Peyer's patch (tissue), 4 donors: ENCODE data around the gene OR51B6. TPM values are rescaled to one million over a fixed set of nuclear protein-coding genes. Genes with fewer than 3 reads are reported as not detected.
A peak's percentile ranks its signal among the peaks of the same experiment; 100 is the strongest.

Source experiments
- DNase-seq, 3 donors: peaks; one replicate each; pipeline ENCODE4 v3.0.0-alpha.2; 2017 to 2019
- H3K27ac ChIP-seq, 4 donors: fragments of 200-600 bp; sonication (generic); one replicate each; pipeline ENCODE4 v1.5.1; 2016 to 2019
- H3K27me3 ChIP-seq, 2 donors: fragments of 200-600 bp; sonication (generic); one replicate each; pipeline ENCODE4 v1.5.1; 2019
- H3K36me3 ChIP-seq, 3 donors: fragments of 200-600 bp; sonication (generic); one replicate each; pipeline ENCODE4 v1.5.1; 2016 to 2019
- H3K4me1 ChIP-seq, 4 donors: fragments of 200-600 bp; sonication (generic); one replicate each; pipeline ENCODE4 v1.5.1; 2016 to 2019
- H3K4me3 ChIP-seq, 4 donors: fragments of 200-600 bp; sonication (generic); 1 replicate in 3 of 4; 2 replicates in 1 of 4; pipeline ENCODE4 v1.5.1; 2016 to 2019; ENCODE audit warnings: mild to moderate bottlenecking in 1 of 4
- H3K9me3 ChIP-seq, 4 donors: fragments of 200-600 bp; sonication (generic); one replicate each; pipeline ENCODE4 v1.5.1; 2016 to 2019; ENCODE audit warnings: mild to moderate bottlenecking in 1 of 4
- POLR2A ChIP-seq, 2 donors: fragments of 450-650 bp; IDR thresholded peaks; one replicate each; pipeline ENCODE4 v1.5.1; 2017; ENCODE audit warnings: antibody characterized with exemption in 2 of 2, mild to moderate bottlenecking in 2 of 2, moderate library complexity in 2 of 2
- total RNA-seq, 4 donors: library from RNA; depleted of rRNA; stranded (reverse); fragments of >200 nt; gene quantifications; one replicate each; pipeline ENCODE4 v1.1.0, GENCODE V29; 2016
- TF ChIP-seq, protein P1 (sequence below), 6 experiments: fragments of 450-650 bp in 4 of 6; fragments of 200-600 bp in 2 of 6; sonication (generic) in 1 of 6; IDR thresholded peaks; one replicate each; pipeline ENCODE4 v1.5.1; 2017 to 2019; ENCODE audit warnings: antibody characterized with exemption in 6 of 6, mild to moderate bottlenecking in 3 of 6, moderate library complexity in 1 of 6

OR51B6 gene
- total RNA-seq, 4 donors from 2014 or later = not detected

GRCh38 chr11:5368502-5369043, 17.3 kb downstream of the OR51B6 start:
- Histone ChIP-seq H3K4me3 (no peak overlapping the region), H3K9me3 (no peaks in the 10 kb centered on the region), H3K4me1 (no peaks in the 10 kb centered on the region), H3K27ac (no peak overlapping the region), H3K27me3 (no peaks in the 10 kb centered on the region), H3K36me3 (no peaks in the 10 kb centered on the region)
- TF ChIP-seq, protein P1, sequence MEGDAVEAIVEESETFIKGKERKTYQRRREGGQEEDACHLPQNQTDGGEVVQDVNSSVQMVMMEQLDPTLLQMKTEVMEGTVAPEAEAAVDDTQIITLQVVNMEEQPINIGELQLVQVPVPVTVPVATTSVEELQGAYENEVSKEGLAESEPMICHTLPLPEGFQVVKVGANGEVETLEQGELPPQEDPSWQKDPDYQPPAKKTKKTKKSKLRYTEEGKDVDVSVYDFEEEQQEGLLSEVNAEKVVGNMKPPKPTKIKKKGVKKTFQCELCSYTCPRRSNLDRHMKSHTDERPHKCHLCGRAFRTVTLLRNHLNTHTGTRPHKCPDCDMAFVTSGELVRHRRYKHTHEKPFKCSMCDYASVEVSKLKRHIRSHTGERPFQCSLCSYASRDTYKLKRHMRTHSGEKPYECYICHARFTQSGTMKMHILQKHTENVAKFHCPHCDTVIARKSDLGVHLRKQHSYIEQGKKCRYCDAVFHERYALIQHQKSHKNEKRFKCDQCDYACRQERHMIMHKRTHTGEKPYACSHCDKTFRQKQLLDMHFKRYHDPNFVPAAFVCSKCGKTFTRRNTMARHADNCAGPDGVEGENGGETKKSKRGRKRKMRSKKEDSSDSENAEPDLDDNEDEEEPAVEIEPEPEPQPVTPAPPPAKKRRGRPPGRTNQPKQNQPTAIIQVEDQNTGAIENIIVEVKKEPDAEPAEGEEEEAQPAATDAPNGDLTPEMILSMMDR (IDR thresholded peaks at IDR 0.05) = no peak
- no peak for TF ChIP-seq POLR2A (IDR thresholded peaks at IDR 0.05)
- DNase-seq = no peak

DNA sequence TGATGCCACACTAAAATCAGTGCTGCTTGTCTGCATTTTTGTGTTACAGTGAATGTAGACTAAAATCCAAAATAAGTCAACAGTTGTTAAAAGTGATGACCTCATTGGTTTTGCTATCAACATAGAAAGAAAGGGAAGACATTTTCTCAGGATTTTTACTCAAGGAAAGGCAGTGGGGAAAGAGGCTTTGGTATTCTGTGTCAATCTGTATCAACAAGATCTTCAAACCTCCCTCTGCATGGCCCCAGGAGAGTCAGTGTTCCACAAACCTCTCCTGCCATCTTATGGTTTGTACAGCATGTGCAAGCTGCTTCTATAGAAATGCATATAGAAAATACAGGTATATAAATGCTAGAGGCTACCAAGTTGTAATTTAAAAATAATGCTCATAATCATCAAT, 18.5 kb downstream of the OR51B6 start:
- no peak for DNase-seq
- H3K9me3 ChIP-seq = no peaks in the 10 kb centered on the region

GRCh38 chr11:5380740-5381342, 29.5 kb downstream of the OR51B6 start:
- H3K4me3 ChIP-seq = no peak overlapping the region
- peak in 1 of 3 donors; percentile 49 for DNase-seq
- H3K27me3 ChIP-seq = no peaks in the 10 kb centered on the region
- no peaks in the 10 kb centered on the region for H3K9me3 ChIP-seq
- TF ChIP-seq, protein P1 (IDR thresholded peaks at IDR 0.05) = peak in 4 of 6 experiments; percentile 35 to 50 (median 44)
- TF ChIP-seq POLR2A (IDR thresholded peaks at IDR 0.05) = no peak
- no peaks in the 10 kb centered on the region for H3K4me1 ChIP-seq
- H3K36me3 ChIP-seq = no peaks in the 10 kb centered on the region
- no peak overlapping the region for H3K27ac ChIP-seq

More for the DNA sequence above, 18.5 kb downstream of the OR51B6 start:
- Histone ChIP-seq H3K27ac (no peak overlapping the region), H3K27me3 (no peaks in the 10 kb centered on the region), H3K4me3 (no peak overlapping the region), H3K36me3 (no peaks in the 10 kb centered on the region), H3K4me1 (no peaks in the 10 kb centered on the region)
- TF ChIP-seq, protein P1 (IDR thresholded peaks at IDR 0.05) = no peak
- no peak for TF ChIP-seq POLR2A (IDR thresholded peaks at IDR 0.05)

GRCh38 chr11:5383576-5383975, 32.3 kb downstream of the OR51B6 start, which contains the start of gene OR51M1:
Gene OR51M1, plus strand, starts transcription at chr11:5383812. Its CDS starts 5,587 bp downstream, at chr11:5389399.
- H3K9me3 ChIP-seq = no peaks in the 10 kb centered on the region
- no peaks in the 10 kb centered on the region for H3K27me3 ChIP-seq
- H3K36me3 ChIP-seq = no peaks in the 10 kb centered on the region
- TF ChIP-seq POLR2A (IDR thresholded peaks at IDR 0.05) = no peak
- TF ChIP-seq, protein P1 (IDR thresholded peaks at IDR 0.05) = no peak
- H3K27ac ChIP-seq = no peak within 1 kb of the TSS
- DNase-seq = no peak
- H3K4me1 ChIP-seq = no peaks in the 10 kb centered on the region
- no peak within 1 kb of the TSS for H3K4me3 ChIP-seq

GRCh38 chr11:5384335-5384734, 33.0 kb downstream of the OR51B6 start:
- Histone ChIP-seq H3K9me3 (no peaks in the 10 kb centered on the region), H3K4me3 (no peak overlapping the region), H3K27ac (no peak overlapping the region), H3K27me3 (no peaks in the 10 kb centered on the region), H3K36me3 (no peaks in the 10 kb centered on the region), H3K4me1 (no peaks in the 10 kb centered on the region)
- DNase-seq = no peak
- TF ChIP-seq, protein P1 (IDR thresholded peaks at IDR 0.05) = no peak
- TF ChIP-seq POLR2A (IDR thresholded peaks at IDR 0.05) = no peak
